Loucy (cell line): Measurements from ENCODE around the gene LRP3.

ENCODE experiments used
- EZH2phosphoT487 ChIP-seq: fragments of 200-600 bp; IDR thresholded peaks from 2 replicates; pipeline ENCODE4 v1.6.1; 2018; ENCODE audit warnings: antibody characterized with exemption, mild to moderate bottlenecking, moderate library complexity, borderline replicate concordance
- TF ChIP-seq, protein P1 (sequence below): fragments of 200-600 bp; sonication (generic); conservative IDR thresholded peaks from 2 replicates; pipeline ENCODE4 v1.5.1; 2014; ENCODE audit warnings: mild to moderate bottlenecking, antibody characterized with exemption, low read length

- TF ChIP-seq, protein P1, sequence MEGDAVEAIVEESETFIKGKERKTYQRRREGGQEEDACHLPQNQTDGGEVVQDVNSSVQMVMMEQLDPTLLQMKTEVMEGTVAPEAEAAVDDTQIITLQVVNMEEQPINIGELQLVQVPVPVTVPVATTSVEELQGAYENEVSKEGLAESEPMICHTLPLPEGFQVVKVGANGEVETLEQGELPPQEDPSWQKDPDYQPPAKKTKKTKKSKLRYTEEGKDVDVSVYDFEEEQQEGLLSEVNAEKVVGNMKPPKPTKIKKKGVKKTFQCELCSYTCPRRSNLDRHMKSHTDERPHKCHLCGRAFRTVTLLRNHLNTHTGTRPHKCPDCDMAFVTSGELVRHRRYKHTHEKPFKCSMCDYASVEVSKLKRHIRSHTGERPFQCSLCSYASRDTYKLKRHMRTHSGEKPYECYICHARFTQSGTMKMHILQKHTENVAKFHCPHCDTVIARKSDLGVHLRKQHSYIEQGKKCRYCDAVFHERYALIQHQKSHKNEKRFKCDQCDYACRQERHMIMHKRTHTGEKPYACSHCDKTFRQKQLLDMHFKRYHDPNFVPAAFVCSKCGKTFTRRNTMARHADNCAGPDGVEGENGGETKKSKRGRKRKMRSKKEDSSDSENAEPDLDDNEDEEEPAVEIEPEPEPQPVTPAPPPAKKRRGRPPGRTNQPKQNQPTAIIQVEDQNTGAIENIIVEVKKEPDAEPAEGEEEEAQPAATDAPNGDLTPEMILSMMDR, result no peak
- TF ChIP-seq EZH2phosphoT487, result no peak
These were observed 33.1 kb downstream of the LRP3 start for GRCh38 chr19:33227242-33227650.
